Natural killer cell (primary cell): Measurements from ENCODE around the gene N4BP2. TPM values are rescaled to one million over a fixed set of nuclear protein-coding genes. Genes with fewer than 3 reads are reported as not detected.

ENCODE experiments used
- ATAC-seq, 3 donors: fragments of 150-1000 bp in 2 of 3; fragments of 200-7000 bp in 1 of 3; cut with Tn5 transposase; 1 replicate in 1 of 3; 2 replicates in 2 of 3; pipeline ENCODE4 v1.10.0; 2021; ENCODE audit warnings: mild to moderate bottlenecking in 2 of 3, moderate library complexity in 2 of 3
- DNase-seq, 2 donors: peaks; one replicate each; pipeline versions ENCODE4 v3.0.0 to v3.0.0-alpha.2; 2013 to 2021; ENCODE audit warnings: mixed read lengths in 1 of 2
- H3K27ac ChIP-seq: one replicate; pipeline ENCODE4 v1.5.1; 2013; ENCODE audit warnings: mild to moderate bottlenecking, low read length
- H3K27me3 ChIP-seq: one replicate; pipeline ENCODE4 v1.6.1; 2013; ENCODE audit warnings: low read length; ENCODE audit not compliant: control insufficient read depth, insufficient read depth
- H3K36me3 ChIP-seq: one replicate; pipeline ENCODE4 v1.6.1; 2013; ENCODE audit warnings: low read length; ENCODE audit not compliant: control insufficient read depth, insufficient read depth
- H3K4me1 ChIP-seq: one replicate; pipeline ENCODE4 v1.6.1; 2013; ENCODE audit warnings: low read length; ENCODE audit not compliant: control insufficient read depth, insufficient read depth
- H3K4me3 ChIP-seq: one replicate; pipeline ENCODE4 v1.5.1; 2013; ENCODE audit warnings: low read length
- H3K9me3 ChIP-seq: one replicate; pipeline ENCODE4 v1.6.1; 2013; ENCODE audit warnings: low read length; ENCODE audit not compliant: control insufficient read depth, insufficient read depth
- H3K27ac Mint-ChIP-seq, 2 donors: one replicate each; pipeline ENCODE4 v1.8.0; 2022; ENCODE audit warnings: mild to moderate bottlenecking in 2 of 2, mixed read lengths in 2 of 2, moderate library complexity in 1 of 2
- H3K27me3 Mint-ChIP-seq, 2 donors: one replicate each; pipeline ENCODE4 v1.8.0; 2022; ENCODE audit warnings: low read depth in 2 of 2, mixed read lengths in 2 of 2
- H3K36me3 Mint-ChIP-seq: one replicate; pipeline ENCODE4 v1.8.0; 2022; ENCODE audit warnings: mixed read lengths
- H3K4me1 Mint-ChIP-seq, 2 donors: one replicate each; pipeline ENCODE4 v1.8.0; 2022; ENCODE audit warnings: mixed read lengths in 2 of 2
- H3K4me3 Mint-ChIP-seq: one replicate; pipeline ENCODE4 v1.8.0; 2022; ENCODE audit warnings: mild to moderate bottlenecking, moderate library complexity, mixed read lengths
- H3K9me3 Mint-ChIP-seq, 2 donors: one replicate each; pipeline ENCODE4 v1.8.0; 2022; ENCODE audit warnings: mixed read lengths in 2 of 2
- CTCF ChIP-seq: fragments of 200-600 bp; IDR thresholded peaks from one replicate; pipeline ENCODE4 v1.8.0; 2022; ENCODE audit warnings: antibody characterized with exemption
- WGBS: methylation state at CpG from one replicate; pipeline ENCODE4 v1.1.7; 2013; ENCODE audit warnings: missing lambda C conversion rate; ENCODE audit not compliant: insufficient coverage; 5-methylcytosine and 5-hydroxymethylcytosine counted together
- intact Hi-C: fragments of 100-400 bp; cut with micrococcal nuclease; formaldehyde crosslinking; loops from one replicate; pipeline ENCODE4 v1.14.2; 2022
- total RNA-seq, 4 donors: library from RNA; stranded (reverse); fragments of 120-200 nt in 1 of 4; gene quantifications; one replicate each; pipeline versions ENCODE4 v1.2.3 to v1.2.4, GENCODE V29; 2013 to 2022

The N4BP2 gene
- total RNA-seq, 3 donors from 2014 or later (not counting 1 experiment from before 2014, with no cell fraction given): 16.4 to 22.4 (median 17.5) TPM

- DNase-seq (no peak), ATAC-seq (no peak)
- Histone ChIP-seq H3K4me1 (no peaks in the 10 kb centered on the region), H3K9me3 (no peaks in the 10 kb centered on the region), H3K27ac (no peak overlapping the region), H3K4me3 (no peak overlapping the region), H3K36me3 (no peaks in the 10 kb centered on the region), H3K27me3 (no peaks in the 10 kb centered on the region)
- intact Hi-C loops: no loop called here
- H3K9me3 Mint-ChIP-seq: no peaks in the 10 kb centered on the region
- no peak for TF ChIP-seq CTCF
- H3K4me3 Mint-ChIP-seq: no peak overlapping the region
- no peak overlapping the region for H3K27ac Mint-ChIP-seq
- no peaks in the 10 kb centered on the region for H3K4me1 Mint-ChIP-seq
- 100% methylated on average over 1 of the region's 22 CpGs for WGBS
- no peaks in the 10 kb centered on the region for H3K27me3 Mint-ChIP-seq
- no peaks in the 10 kb centered on the region for H3K36me3 Mint-ChIP-seq
These were observed 23.9 kb upstream of the N4BP2 start for GRCh38 chr4:40032785-40033184.

DNA sequence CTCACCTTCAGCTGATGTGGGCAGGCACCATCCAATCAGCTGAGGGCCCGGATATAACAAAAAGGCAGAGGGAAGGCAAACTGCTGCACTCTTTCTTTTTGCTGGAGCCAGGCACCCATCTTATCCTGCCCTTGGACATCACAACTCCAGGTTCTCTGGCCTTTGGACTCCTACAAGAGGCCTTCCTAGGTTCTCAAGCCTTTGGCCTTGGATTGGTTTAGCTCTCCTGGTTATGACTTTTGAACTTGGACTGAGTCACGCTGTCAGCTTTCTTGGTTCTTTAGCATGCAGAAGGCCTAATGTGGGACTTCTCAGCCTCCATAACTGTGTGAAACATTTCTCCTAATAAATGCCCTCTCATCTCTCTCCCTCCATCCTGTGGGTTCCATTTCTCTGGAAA lies 23.0 kb upstream of the N4BP2 start:
- Histone ChIP-seq H3K4me3 (no peak overlapping the region), H3K27me3 (no peaks in the 10 kb centered on the region), H3K9me3 (no peaks in the 10 kb centered on the region), H3K4me1 (no peaks in the 10 kb centered on the region), H3K36me3 (no peaks in the 10 kb centered on the region), H3K27ac (no peak overlapping the region)
- no peak for ATAC-seq
- Mint-ChIP-seq H3K27me3 (no peaks in the 10 kb centered on the region), H3K27ac (no peak overlapping the region), H3K9me3 (no peaks in the 10 kb centered on the region), H3K4me3 (no peak overlapping the region), H3K4me1 (no peaks in the 10 kb centered on the region), H3K36me3 (no peaks in the 10 kb centered on the region)
- no peak for DNase-seq
- no peak for TF ChIP-seq CTCF
- 79% methylated on average over 2 of the region's 2 CpGs for WGBS
- intact Hi-C loops: no loop called here

DNA sequence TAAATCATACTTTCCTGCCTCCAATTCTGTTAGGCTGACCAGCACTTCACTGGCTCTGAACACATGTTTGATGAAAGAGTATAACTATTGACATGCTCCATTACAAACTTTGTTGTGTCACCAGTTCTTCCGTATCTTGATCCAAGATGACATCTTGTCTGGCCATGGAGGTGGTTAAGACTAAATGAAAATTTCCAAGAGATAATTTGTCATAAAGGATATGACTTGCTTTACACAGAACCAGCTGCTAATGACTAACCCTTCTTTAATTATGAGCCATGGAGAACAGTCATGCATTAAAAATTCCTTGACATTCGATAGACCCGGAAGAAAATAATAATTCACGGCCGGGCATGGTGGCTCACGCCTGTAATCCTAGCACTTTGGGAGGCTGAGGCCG lies 17.7 kb upstream of the N4BP2 start:
- TF ChIP-seq CTCF: no peak

GRCh38 chr4:40040908-40041307 lies 15.7 kb upstream of the N4BP2 start:
- no peak overlapping the region for H3K4me3 ChIP-seq
- 92% methylated on average over 4 of the region's 4 CpGs for WGBS
- H3K36me3 Mint-ChIP-seq: no peaks in the 10 kb centered on the region
- ATAC-seq (no peak), DNase-seq (no peak)
- intact Hi-C loops: no loop called here
- no peaks in the 10 kb centered on the region for H3K4me1 Mint-ChIP-seq
- no peak overlapping the region for H3K27ac ChIP-seq
- TF ChIP-seq CTCF: no peak
- H3K27me3 ChIP-seq: no peaks in the 10 kb centered on the region
- no peaks in the 10 kb centered on the region for H3K27me3 Mint-ChIP-seq
- H3K4me3 Mint-ChIP-seq: no peak overlapping the region
- H3K36me3 ChIP-seq: no peaks in the 10 kb centered on the region
- no peaks in the 10 kb centered on the region for H3K4me1 ChIP-seq
- H3K27ac Mint-ChIP-seq: no peak overlapping the region
- no peaks in the 10 kb centered on the region for H3K9me3 ChIP-seq
- no peaks in the 10 kb centered on the region for H3K9me3 Mint-ChIP-seq

More for the DNA sequence above, 17.7 kb upstream of the N4BP2 start:
- ATAC-seq (no peak), DNase-seq (no peak)
- H3K27me3 Mint-ChIP-seq: no peaks in the 10 kb centered on the region
- Histone ChIP-seq H3K9me3 (no peaks in the 10 kb centered on the region), H3K4me1 (no peaks in the 10 kb centered on the region), H3K27me3 (no peaks in the 10 kb centered on the region), H3K36me3 (no peaks in the 10 kb centered on the region), H3K27ac (no peak overlapping the region), H3K4me3 (no peak overlapping the region)
- H3K4me3 Mint-ChIP-seq: no peak overlapping the region
- H3K27ac Mint-ChIP-seq: no peak overlapping the region
- intact Hi-C loops: no loop called here
- H3K9me3 Mint-ChIP-seq: no peaks in the 10 kb centered on the region
- WGBS: 97% methylated on average over 6 of the region's 7 CpGs
- H3K4me1 Mint-ChIP-seq: no peaks in the 10 kb centered on the region
- no peaks in the 10 kb centered on the region for H3K36me3 Mint-ChIP-seq
